ENCODE results near the gene FMR1NB. TPM values are rescaled to one million over a fixed set of nuclear protein-coding genes. Genes with fewer than 3 reads are reported as not detected.

The FMR1NB gene
- total and polyA plus RNA-seq, 11 donors = not detected

- H3K4me3 ChIP-seq = no peak overlapping the region
- ATAC-seq = no peak
- 56 to 87% (median 74%) methylated on average over 1 of the region's 1 CpG for WGBS, 4 donors
- intact Hi-C loops (cut with DNase I) = no loop called here
- no peaks in the 10 kb centered on the region for H3K9me3 ChIP-seq
- DNase-seq = no peak
- no peak for TF ChIP-seq POLR2A (IDR thresholded peaks at IDR 0.05)
- TF ChIP-seq, protein P1, sequence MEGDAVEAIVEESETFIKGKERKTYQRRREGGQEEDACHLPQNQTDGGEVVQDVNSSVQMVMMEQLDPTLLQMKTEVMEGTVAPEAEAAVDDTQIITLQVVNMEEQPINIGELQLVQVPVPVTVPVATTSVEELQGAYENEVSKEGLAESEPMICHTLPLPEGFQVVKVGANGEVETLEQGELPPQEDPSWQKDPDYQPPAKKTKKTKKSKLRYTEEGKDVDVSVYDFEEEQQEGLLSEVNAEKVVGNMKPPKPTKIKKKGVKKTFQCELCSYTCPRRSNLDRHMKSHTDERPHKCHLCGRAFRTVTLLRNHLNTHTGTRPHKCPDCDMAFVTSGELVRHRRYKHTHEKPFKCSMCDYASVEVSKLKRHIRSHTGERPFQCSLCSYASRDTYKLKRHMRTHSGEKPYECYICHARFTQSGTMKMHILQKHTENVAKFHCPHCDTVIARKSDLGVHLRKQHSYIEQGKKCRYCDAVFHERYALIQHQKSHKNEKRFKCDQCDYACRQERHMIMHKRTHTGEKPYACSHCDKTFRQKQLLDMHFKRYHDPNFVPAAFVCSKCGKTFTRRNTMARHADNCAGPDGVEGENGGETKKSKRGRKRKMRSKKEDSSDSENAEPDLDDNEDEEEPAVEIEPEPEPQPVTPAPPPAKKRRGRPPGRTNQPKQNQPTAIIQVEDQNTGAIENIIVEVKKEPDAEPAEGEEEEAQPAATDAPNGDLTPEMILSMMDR (IDR thresholded peaks at IDR 0.05) = no peak
- no peaks in the 10 kb centered on the region for H3K27me3 ChIP-seq
- H3K27ac ChIP-seq = no peak overlapping the region
- no peaks in the 10 kb centered on the region for H3K36me3 ChIP-seq
- H3K4me1 ChIP-seq = no peaks in the 10 kb centered on the region
Measured at GRCh38 chrX:147958291-147958690, 22.8 kb upstream of the FMR1NB start.

GRCh38 chrX:147960722-147961121 is 20.4 kb upstream of the FMR1NB start:
- 55 to 74% (median 64%) methylated on average over 2 of the region's 2 CpGs for WGBS, 4 donors
- intact Hi-C loops (cut with DNase I) = no loop called here

DNA sequence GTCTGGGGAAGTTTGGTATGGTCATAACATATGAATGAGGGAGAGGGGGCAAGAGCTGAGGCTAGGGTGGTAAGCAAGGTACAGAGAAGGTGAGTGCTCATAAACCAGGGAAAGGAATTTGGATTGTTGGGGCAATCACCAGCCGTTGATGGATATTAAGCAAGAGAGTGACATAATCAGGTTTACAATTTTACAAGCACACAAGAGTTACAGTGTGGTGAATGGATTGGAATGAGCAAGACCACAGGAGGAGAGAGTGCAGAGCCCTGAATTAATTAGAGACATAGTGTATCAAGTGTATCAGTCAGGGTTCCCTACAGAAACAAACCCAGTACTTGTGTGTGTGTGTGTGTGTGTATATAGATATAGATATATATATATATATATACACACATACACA is 18.7 kb upstream of the FMR1NB start:
- Histone ChIP-seq H3K9me3 (no peaks in the 10 kb centered on the region), H3K36me3 (no peaks in the 10 kb centered on the region), H3K4me1 (no peaks in the 10 kb centered on the region), H3K27ac (no peak overlapping the region), H3K4me3 (no peak overlapping the region), H3K27me3 (no peaks in the 10 kb centered on the region)
- TF ChIP-seq, protein P1 (IDR thresholded peaks at IDR 0.05) = no peak
- no peak for TF ChIP-seq POLR2A (IDR thresholded peaks at IDR 0.05)
- ATAC-seq = no peak
- intact Hi-C loops (cut with DNase I) = no loop called here
- WGBS, 4 donors = 58 to 90% (median 75%) methylated on average over 1 of the region's 1 CpG
- DNase-seq = no peak

More at GRCh38 chrX:147960722-147961121, 20.4 kb upstream of the FMR1NB start:
- Histone ChIP-seq H3K9me3 (no peaks in the 10 kb centered on the region), H3K4me3 (no peak overlapping the region), H3K27ac (no peak overlapping the region), H3K27me3 (no peaks in the 10 kb centered on the region), H3K4me1 (no peaks in the 10 kb centered on the region), H3K36me3 (no peaks in the 10 kb centered on the region)
- TF ChIP-seq, protein P1 (IDR thresholded peaks at IDR 0.05) = no peak
- no peak for TF ChIP-seq POLR2A (IDR thresholded peaks at IDR 0.05)
- no peak for ATAC-seq
- no peak for DNase-seq

- TF ChIP-seq, protein P1 (IDR thresholded peaks at IDR 0.05) = no peak
- no peak for TF ChIP-seq POLR2A (IDR thresholded peaks at IDR 0.05)
- no peak overlapping the region for H3K27ac ChIP-seq
- H3K9me3 ChIP-seq = no peaks in the 10 kb centered on the region
- no peaks in the 10 kb centered on the region for H3K27me3 ChIP-seq
- ATAC-seq = no peak
- intact Hi-C loops (cut with DNase I) = no loop called here
- H3K36me3 ChIP-seq = no peaks in the 10 kb centered on the region
- DNase-seq = no peak
- H3K4me3 ChIP-seq = no peak overlapping the region
- no peaks in the 10 kb centered on the region for H3K4me1 ChIP-seq
- 59 to 72% (median 64%) methylated on average over 6 of the region's 6 CpGs for WGBS, 4 donors
Measured at GRCh38 chrX:147978931-147979330, 2.2 kb upstream of the FMR1NB start.
